ENCODE data around the gene ELAVL1. TPM values are rescaled to one million over a fixed set of nuclear protein-coding genes. Genes with fewer than 3 reads are reported as not detected.
"Not testable (repeated sequence)": the region's sequence is repeated elsewhere in the genome, so short reads cannot be mapped to it uniquely, and the experiment has no call there.

Gene ELAVL1
- total and polyA plus RNA-seq, 5 experiments from 2014 or later, result 41.5 to 55.8 (median 55.1) TPM

- ATAC-seq (peak; percentile 50 to 61), DNase-seq (peak in 9 of 10 donors; percentile 95 to 100 (median 99))
- H3K27me3 Mint-ChIP-seq, result peaks cover 7 to 27% (median 15%) of the 10 kb centered on the region in 5 donors
- peak overlapping the region; percentile 41 to 97 (median 92) for H3K27ac Mint-ChIP-seq
- peaks cover 21 to 46% (median 44%) of the 10 kb centered on the region in 4 donors for H3K4me1 Mint-ChIP-seq
- H3K9me3 Mint-ChIP-seq, result peaks cover 0 to 2% (median 0%) of the 10 kb centered on the region in 9 donors
- peak overlapping the region; percentile 84 to 95 (median 92) for H3K4me3 Mint-ChIP-seq
- peaks cover 0 to 14% (median 0%) of the 10 kb centered on the region in 3 donors for H3K36me3 Mint-ChIP-seq
- POLR2A ChIA-PET, result interaction anchor here (0.6 to 7.5 kb wide), 21 partner anchors 9 to 572 kb away, joined by 3 to 69 read pairs (median 4); partner anchors contain the start of genes ARHGEF18, ELAVL1, MAP2K7 and NDUFA7
Observed at GRCh38 chr19:7920519-7921301, 84.7 kb downstream of the ELAVL1 start.

GRCh38 chr19:7919610-7920518 lies 85.6 kb downstream of the ELAVL1 start, which contains the start of gene SNAPC2:
Gene SNAPC2 (plus strand): TSS chr19:7920338. CDS start chr19:7920367, 29 bp downstream.
- DNase-seq, result peak; percentile 92 to 100 (median 97)
- Mint-ChIP-seq H3K27me3 (peaks cover 11 to 33% (median 18%) of the 10 kb centered on the region in 5 donors), H3K27ac (peak within 1 kb of the TSS; percentile 41 to 97 (median 92)), H3K4me1 (peaks cover 19 to 50% (median 47%) of the 10 kb centered on the region in 4 donors), H3K4me3 (peak within 1 kb of the TSS; percentile 84 to 95 (median 92)), H3K9me3 (peaks cover 0 to 2% (median 0%) of the 10 kb centered on the region in 9 donors), H3K36me3 (peaks cover 0 to 14% (median 0%) of the 10 kb centered on the region in 3 donors)
- POLR2A ChIA-PET, result interaction anchor here (0.7 to 7.5 kb wide), 21 partner anchors 9 to 571 kb away, joined by 3 to 69 read pairs (median 4); partner anchors contain the start of genes ARHGEF18, ELAVL1, MAP2K7 and NDUFA7
- peak; percentile 70 to 73 for ATAC-seq

- Mint-ChIP-seq H3K36me3 (peaks cover 0 to 18% (median 0%) of the 10 kb centered on the region in 3 donors), H3K4me1 (peaks cover 18 to 50% (median 46%) of the 10 kb centered on the region in 4 donors), H3K27ac (peak overlapping the region in 2 of 10 donors; percentile 33 to 58), H3K27me3 (peaks cover 11 to 39% (median 18%) of the 10 kb centered on the region in 5 donors), H3K4me3 (peak overlapping the region in 8 of 10 donors; percentile 60 to 95 (median 86)), H3K9me3 (no peaks in the 10 kb centered on the region)
- no peak for ATAC-seq
- POLR2A ChIA-PET, result interaction anchor here (0.7 to 7.5 kb wide), 6 partner anchors 10 to 56 kb away, joined by 3 to 69 read pairs (median 21); partner anchors contain the start of genes MAP2K7 and TIMM44
- DNase-seq, result no peak
Observed at GRCh38 chr19:7918615-7919421, 86.6 kb downstream of the ELAVL1 start.

DNA sequence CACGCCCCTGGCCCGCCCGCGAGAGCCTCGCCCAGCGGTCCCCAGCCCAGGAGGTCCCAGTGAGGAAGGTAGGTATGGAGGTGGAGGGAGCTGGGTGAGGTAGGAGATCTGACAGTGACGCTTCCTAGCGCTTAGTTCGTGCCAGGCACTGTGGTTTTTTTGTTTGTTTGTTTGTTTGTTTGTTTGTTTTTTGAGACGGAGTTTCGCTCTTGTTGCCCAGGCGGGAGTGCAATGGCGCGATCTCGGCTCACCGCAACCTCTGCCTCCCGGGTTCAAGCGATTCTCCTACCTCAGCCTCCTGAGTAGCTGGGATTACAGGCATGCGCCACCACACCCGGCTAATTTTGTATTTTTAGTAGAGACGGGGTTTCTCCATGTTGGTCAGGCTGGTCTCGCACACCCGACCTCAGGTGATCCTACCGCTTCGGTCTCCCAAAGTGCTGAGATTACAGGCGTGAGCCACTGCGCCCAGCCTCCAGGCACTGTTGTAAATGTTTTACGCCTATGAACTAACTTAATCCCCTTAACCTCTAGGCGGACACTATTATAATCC lies 87.3 kb downstream of the ELAVL1 start:
- H3K27ac Mint-ChIP-seq, result peak overlapping the region in 5 of 10 donors; percentile 20 to 73 (median 43)

DNA sequence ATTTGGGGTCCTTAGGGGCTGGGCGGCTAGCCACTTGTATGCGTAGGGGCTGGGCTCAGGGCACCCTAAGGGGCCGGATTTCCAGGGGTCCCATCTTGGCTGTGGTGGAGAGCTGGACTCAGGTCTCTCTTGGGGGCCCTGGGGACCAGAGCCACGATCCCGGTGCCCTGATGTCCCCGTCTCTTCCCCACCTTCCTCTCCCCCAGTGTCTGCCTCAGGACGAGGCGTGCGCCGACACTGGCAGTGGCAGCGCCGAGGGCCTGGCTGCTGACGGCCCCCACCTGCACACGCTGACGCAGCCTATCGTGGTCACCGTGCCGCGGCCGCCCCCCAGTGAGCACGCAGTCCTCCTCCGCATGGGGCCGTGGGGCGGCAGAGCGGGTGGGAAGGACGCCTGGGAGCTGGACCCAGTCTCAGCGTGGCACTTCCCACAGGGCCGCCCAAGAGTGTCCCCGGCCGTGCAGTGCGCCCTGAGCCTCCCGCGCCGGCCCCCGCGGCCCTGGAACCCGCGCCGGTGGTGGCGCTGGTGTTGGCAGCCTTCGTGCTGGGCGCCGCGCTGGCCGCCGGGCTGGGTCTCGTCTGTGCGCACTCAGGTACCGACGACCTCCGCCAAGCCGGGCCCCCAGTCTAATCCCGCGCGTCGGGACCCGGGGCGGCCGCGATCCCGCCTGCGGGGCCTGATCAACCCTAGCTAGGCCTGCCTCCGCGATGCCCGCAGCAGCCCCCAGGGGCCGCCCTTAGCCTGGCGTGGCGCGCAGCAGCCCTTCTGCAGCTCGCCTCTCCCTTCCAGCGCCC lies 88.0 kb downstream of the ELAVL1 start:
- POLR2A ChIA-PET, result interaction anchor here (0.6 to 7.5 kb wide), 7 partner anchors 9 to 299 kb away, joined by 3 to 69 read pairs (median 6); partner anchors contain the start of genes MAP2K7 and TIMM44
- Mint-ChIP-seq H3K27me3 (peaks cover 11 to 39% (median 18%) of the 10 kb centered on the region in 5 donors), H3K36me3 (peaks cover 0 to 23% (median 4%) of the 10 kb centered on the region in 3 donors), H3K4me1 (peaks cover 18 to 44% (median 41%) of the 10 kb centered on the region in 4 donors), H3K4me3 (peak overlapping the region; percentile 12 to 85 (median 79)), H3K9me3 (no peaks in the 10 kb centered on the region), H3K27ac (peak overlapping the region in 4 of 10 donors; percentile 43 to 73 (median 60))
- DNase-seq (peak in 6 of 10 donors; percentile 36 to 56 (median 53)), ATAC-seq (peak; percentile 20 to 35)

More for the DNA sequence above, 87.3 kb downstream of the ELAVL1 start:
- H3K9me3 Mint-ChIP-seq, ATAC-seq, DNase-seq: not testable (repeated sequence)
- peak overlapping the region; percentile 39 to 65 (median 56) for H3K4me3 Mint-ChIP-seq
- POLR2A ChIA-PET, result interaction anchor here (0.6 to 7.5 kb wide), 4 partner anchors 10 to 298 kb away, joined by 6 to 69 read pairs (median 36); partner anchors contain the start of genes MAP2K7 and TIMM44
- H3K36me3 Mint-ChIP-seq, result peaks cover 0 to 20% (median under 1%) of the 10 kb centered on the region in 3 donors
- peaks cover 18 to 48% (median 43%) of the 10 kb centered on the region in 4 donors for H3K4me1 Mint-ChIP-seq
- H3K27me3 Mint-ChIP-seq, result peaks cover 11 to 39% (median 18%) of the 10 kb centered on the region in 5 donors

GRCh38 chr19:7916955-7917266 lies 88.5 kb downstream of the ELAVL1 start:
- no peak for ATAC-seq
- H3K36me3 Mint-ChIP-seq, result peaks cover 0 to 20% (median 7%) of the 10 kb centered on the region in 3 donors
- H3K4me1 Mint-ChIP-seq, result peaks cover 18 to 40% (median 36%) of the 10 kb centered on the region in 4 donors
- H3K4me3 Mint-ChIP-seq, result peak overlapping the region; percentile 62 to 85 (median 79)
- DNase-seq, result no peak
- H3K9me3 Mint-ChIP-seq, result no peaks in the 10 kb centered on the region
- POLR2A ChIA-PET, result interaction anchor here (0.7 to 7.5 kb wide), 5 partner anchors 8 to 52 kb away, joined by 3 to 66 read pairs (median 5); partner anchors contain the start of gene TIMM44
- H3K27ac Mint-ChIP-seq, result peak overlapping the region in 1 of 10 donors; percentile 60
- H3K27me3 Mint-ChIP-seq, result peaks cover 11 to 39% (median 18%) of the 10 kb centered on the region in 5 donors

GRCh38 chr19:7916103-7916954 lies 89.1 kb downstream of the ELAVL1 start:
- DNase-seq (peak in 6 of 10 donors; percentile 23 to 50 (median 40)), ATAC-seq (peak; percentile 1 to 3)
- H3K9me3 Mint-ChIP-seq, result no peaks in the 10 kb centered on the region
- peaks cover 16 to 34% (median 31%) of the 10 kb centered on the region in 4 donors for H3K4me1 Mint-ChIP-seq
- peak overlapping the region in 3 of 10 donors; percentile 33 to 51 (median 40) for H3K27ac Mint-ChIP-seq
- POLR2A ChIA-PET, result interaction anchor here (0.6 to 7.5 kb wide), 9 partner anchors 8 to 52 kb away, joined by 3 to 66 read pairs (median 5); partner anchors contain the start of genes MAP2K7 and TIMM44
- peak overlapping the region in 9 of 10 donors; percentile 23 to 80 (median 61) for H3K4me3 Mint-ChIP-seq
- H3K36me3 Mint-ChIP-seq, result peaks cover 0 to 24% (median 11%) of the 10 kb centered on the region in 3 donors
- H3K27me3 Mint-ChIP-seq, result peaks cover 11 to 39% (median 18%) of the 10 kb centered on the region in 5 donors

- H3K9me3 Mint-ChIP-seq, result no peaks in the 10 kb centered on the region
- POLR2A ChIA-PET, result interaction anchor here (0.6 to 1.3 kb wide), 6 partner anchors 12 to 46 kb away, joined by 4 to 7 read pairs (median 5); partner anchors contain the start of gene MAP2K7
- peaks cover 0 to 30% (median 12%) of the 10 kb centered on the region in 3 donors for H3K36me3 Mint-ChIP-seq
- peaks cover 11 to 39% (median 18%) of the 10 kb centered on the region in 5 donors for H3K27me3 Mint-ChIP-seq
- no peak for ATAC-seq
- DNase-seq, result peak in 1 of 10 donors; percentile 64
- H3K4me3 Mint-ChIP-seq, result peak overlapping the region; percentile 33 to 77 (median 61)
- H3K4me1 Mint-ChIP-seq, result peaks cover 13 to 28% (median 26%) of the 10 kb centered on the region in 4 donors
- peak overlapping the region in 4 of 10 donors; percentile 38 to 57 (median 46) for H3K27ac Mint-ChIP-seq
Observed at GRCh38 chr19:7915250-7916102, 90.0 kb downstream of the ELAVL1 start.

All from naive thymus-derived CD8-positive, alpha-beta T cell (primary cell).